Lung (tissue), 10 donors: Measurements from ENCODE around the gene OR2A1. TPM values are rescaled to one million over a fixed set of nuclear protein-coding genes. Genes with fewer than 3 reads are reported as not detected.
"Not testable (repeated sequence)": the region's sequence is repeated elsewhere in the genome, so short reads cannot be mapped to it uniquely, and the experiment has no call there.

Experiments used
- ATAC-seq: fragments of 200-7000 bp; cut with Tn5 transposase; one replicate; pipeline ENCODE4 v1.9.1; 2020; ENCODE audit warnings: moderate number of reproducible peaks; ENCODE audit not compliant: insufficient read depth, low FRiP score
- DNase-seq, 3 donors: peaks; one replicate each; pipeline ENCODE4 v3.0.0-alpha.2; 2013 to 2017
- H3K27ac ChIP-seq, 2 donors: one replicate each; pipeline ENCODE4 v1.5.1; 2013; ENCODE audit warnings: mild to moderate bottlenecking in 2 of 2, moderate library complexity in 2 of 2, control low read depth in 1 of 2, inconsistent platforms in 1 of 2, low read depth in 1 of 2, low read length in 1 of 2
- H3K27me3 ChIP-seq, 3 donors: one replicate each; pipeline ENCODE4 v1.5.1; 2013; ENCODE audit warnings: low read length in 2 of 3; ENCODE audit not compliant: control insufficient read depth in 3 of 3, insufficient read depth in 3 of 3
- H3K36me3 ChIP-seq, 4 donors: one replicate each; pipeline ENCODE4 v1.5.1; 2013; ENCODE audit warnings: low read length in 4 of 4, mild to moderate bottlenecking in 1 of 4, moderate library complexity in 1 of 4; ENCODE audit not compliant: control insufficient read depth in 4 of 4, insufficient read depth in 4 of 4
- H3K4me1 ChIP-seq, 5 donors: one replicate each; pipeline ENCODE4 v1.5.1; 2013; ENCODE audit warnings: low read length in 5 of 5, mild to moderate bottlenecking in 2 of 5, moderate library complexity in 1 of 5; ENCODE audit not compliant: control insufficient read depth in 5 of 5, insufficient read depth in 5 of 5
- H3K4me3 ChIP-seq: one replicate; pipeline ENCODE4 v1.5.1; 2013; ENCODE audit warnings: mild to moderate bottlenecking, control low read depth, moderate library complexity
- H3K9ac ChIP-seq, 2 donors: one replicate each; pipeline ENCODE4 v1.5.1; 2013; ENCODE audit warnings: low read length in 2 of 2, control low read depth in 1 of 2; ENCODE audit not compliant: insufficient read depth in 1 of 2
- H3K9me3 ChIP-seq, 4 donors: one replicate each; pipeline ENCODE4 v1.5.1; 2013; ENCODE audit warnings: low read length in 3 of 4, mild to moderate bottlenecking in 1 of 4, moderate library complexity in 1 of 4; ENCODE audit not compliant: control insufficient read depth in 4 of 4, insufficient read depth in 3 of 4
- WGBS, 2 donors: extraction: QIAGEN DNeasy Blood & Tissue Kit; methylation state at CpG; one replicate each; pipeline ENCODE4 v1.1.7; 2013; 5-methylcytosine and 5-hydroxymethylcytosine counted together
- polyA plus RNA-seq, 2 donors: library from polyadenylated mRNA; stranded (reverse); fragments of 200-250 nt; gene quantifications; one replicate each; pipeline ENCODE4 v1.2.1, GENCODE V29; 2013
- total RNA-seq, 2 donors: library from RNA; depleted of rRNA in 1 of 2; stranded (reverse); fragments of >200 nt in 1 of 2; gene quantifications; one replicate each; pipeline ENCODE4 v1.2.1, GENCODE V29; 2014 to 2021
- donor health status: Bipolar disorder and iron deficiency.
- donor health status: healthy.
- donor health status: DM: yes; HTN: yes; CAD: no.

OR2A1 gene
- total and polyA plus RNA-seq, 4 donors: 0.18 to 0.23 TPM; not detected in 2

DNA sequence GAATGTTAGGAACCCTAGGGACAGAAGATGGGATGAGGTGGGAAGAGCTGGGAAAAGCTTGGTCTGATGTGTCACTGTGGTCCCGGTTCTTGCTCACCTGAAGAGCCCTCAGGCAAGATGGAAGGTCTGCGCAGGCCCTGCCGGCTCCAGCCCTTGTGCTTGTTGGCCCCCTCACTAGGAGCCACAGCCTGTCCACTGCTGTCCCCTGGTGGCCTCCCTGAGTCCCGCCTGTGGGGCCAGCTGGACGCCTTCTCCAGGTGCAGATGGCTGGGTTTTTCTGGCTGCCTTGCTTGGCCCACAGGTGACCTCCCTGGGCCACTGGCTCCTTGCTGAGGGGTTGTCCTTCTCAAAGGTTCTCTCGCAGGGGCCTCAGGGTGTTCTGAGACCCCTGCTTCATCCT is 28.5 kb upstream of the OR2A1 start:
- ATAC-seq, H3K27me3 ChIP-seq, H3K9ac ChIP-seq, H3K4me3 ChIP-seq, H3K27ac ChIP-seq, H3K36me3 ChIP-seq, DNase-seq, H3K9me3 ChIP-seq, H3K4me1 ChIP-seq: not testable (repeated sequence)
- WGBS, 2 donors: no CpG with 5 or more reads among the region's 6 CpGs

DNA sequence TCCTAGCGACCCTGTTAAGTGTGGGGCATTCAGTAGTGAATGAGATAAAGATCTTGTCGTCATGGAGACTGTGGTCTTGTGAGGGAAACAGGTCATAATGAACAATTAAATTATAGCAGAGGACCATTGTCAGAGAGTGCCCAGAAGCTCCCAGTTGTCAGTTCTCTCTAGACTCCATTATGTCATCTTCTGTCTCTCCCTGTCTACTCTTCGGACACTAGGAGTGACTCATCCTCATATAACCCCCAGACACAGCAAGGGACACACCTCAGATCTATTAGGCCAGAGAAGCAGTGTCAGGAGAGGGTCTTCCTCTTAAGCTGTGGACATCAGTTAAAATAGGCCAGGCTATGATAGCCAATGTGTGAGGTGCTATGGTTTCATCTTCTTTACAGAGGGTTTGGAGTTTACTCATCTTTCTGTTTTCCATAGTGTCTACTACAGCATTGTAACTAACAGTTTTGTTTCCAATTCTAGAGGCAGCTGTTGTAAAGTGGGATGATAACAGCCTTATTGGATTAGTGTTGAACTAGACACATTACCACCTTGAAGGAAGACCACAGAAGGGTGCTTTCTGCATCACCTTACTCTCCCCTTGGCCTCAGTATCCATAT is 24.9 kb upstream of the OR2A1 start:
- not testable (repeated sequence) for H3K36me3 ChIP-seq, H3K4me1 ChIP-seq, H3K9me3 ChIP-seq, DNase-seq, H3K27me3 ChIP-seq, H3K4me3 ChIP-seq, ATAC-seq, H3K9ac ChIP-seq, H3K27ac ChIP-seq
- WGBS, 2 donors: no CpG with 5 or more reads among the region's 3 CpGs

DNA sequence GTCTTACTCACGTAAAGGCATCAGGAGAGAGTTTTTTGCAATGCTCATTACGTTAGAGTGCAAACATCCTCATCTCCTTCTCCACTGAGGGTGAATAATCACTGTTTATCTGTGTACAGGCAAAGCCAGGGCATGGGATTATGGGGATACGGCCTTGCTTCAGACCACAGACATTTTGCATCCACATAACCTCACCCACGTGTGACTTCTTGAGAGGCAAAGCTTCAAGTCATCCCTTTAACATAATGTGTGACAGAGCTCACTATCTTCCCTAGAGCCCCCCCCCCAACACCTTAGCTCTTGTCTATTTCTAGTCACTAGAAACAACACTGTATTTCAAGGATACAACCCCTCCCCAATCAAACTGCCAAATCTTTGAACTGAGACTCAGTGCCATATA is 20.6 kb upstream of the OR2A1 start:
- not testable (repeated sequence) for ATAC-seq, DNase-seq, H3K4me1 ChIP-seq, H3K27me3 ChIP-seq, H3K27ac ChIP-seq, H3K36me3 ChIP-seq, H3K9ac ChIP-seq, H3K9me3 ChIP-seq, H3K4me3 ChIP-seq
- WGBS, 2 donors: 23 to 42% methylated on average over 2 of the region's 4 CpGs

DNA sequence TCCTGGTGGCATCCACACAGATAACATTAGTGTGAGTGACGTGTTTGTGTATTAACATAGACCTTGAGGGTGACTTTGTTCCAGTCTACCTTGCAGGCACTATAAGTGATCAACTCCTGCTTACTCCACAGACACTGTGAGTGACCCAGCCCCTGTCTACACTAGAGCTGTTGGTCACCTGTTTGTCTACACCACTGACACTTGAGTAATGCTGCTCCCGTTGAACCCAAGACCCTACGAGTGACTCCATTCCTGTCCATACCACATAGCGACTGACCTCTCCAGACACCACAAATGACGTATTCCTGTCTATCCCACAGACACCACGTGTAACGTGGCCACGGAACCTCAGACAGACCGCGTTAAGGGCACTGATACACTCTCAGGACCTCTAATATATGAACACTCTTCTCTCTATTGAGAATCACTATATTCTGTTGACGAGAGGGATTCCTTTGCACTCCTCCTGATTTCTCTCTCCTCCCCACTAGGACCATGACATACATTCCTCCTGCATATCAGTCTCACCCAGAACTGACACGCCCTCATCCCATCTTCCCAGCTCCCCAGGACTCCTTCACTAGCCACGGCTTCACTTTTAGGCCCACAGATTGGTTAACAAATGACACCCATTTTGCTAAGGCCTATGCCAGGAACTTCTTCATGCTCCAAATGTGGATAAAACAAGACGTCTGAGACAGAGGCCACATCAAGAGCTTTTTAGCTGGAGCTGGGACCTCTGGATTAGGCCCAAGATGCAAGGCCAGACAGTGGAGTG is 19.6 kb upstream of the OR2A1 start:
- H3K4me1 ChIP-seq, H3K4me3 ChIP-seq: not testable (repeated sequence)

DNA sequence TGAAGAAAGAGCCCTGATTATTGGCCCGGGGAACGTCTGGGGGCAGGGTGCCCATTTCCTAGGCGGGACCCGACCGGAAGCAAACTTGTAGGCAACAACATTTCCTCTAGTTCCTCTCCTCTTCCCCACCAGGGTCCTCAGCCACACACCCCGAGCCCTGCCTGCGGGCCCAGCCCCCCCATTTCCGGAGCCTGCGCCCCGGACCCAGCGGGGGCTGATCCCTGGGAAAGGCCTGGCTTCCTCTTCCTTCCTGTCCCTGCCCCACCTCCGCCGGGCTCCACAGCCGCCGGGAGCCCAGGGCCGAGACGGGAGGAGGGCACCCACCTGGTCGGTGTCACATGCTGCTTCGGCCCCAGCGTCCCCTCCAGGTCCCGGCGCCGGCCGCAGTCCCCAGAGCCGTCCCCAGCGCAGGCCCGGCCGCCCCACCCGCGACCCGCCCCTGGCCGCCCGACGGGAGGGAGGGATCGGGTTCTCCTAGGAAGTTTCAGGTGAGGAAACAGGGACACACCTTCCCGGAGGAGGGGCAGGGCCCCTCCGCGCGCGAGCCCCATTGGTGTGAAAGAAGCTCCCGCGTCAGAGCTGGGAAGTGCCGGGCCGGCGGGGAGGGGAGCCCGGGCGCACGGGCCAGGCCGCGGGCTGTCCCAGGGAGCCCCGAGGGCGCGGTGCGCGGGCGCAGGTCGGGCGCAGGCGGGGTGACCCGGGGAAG is 18.3 kb upstream of the OR2A1 start:
- H3K9ac ChIP-seq, H3K27ac ChIP-seq, DNase-seq, H3K4me1 ChIP-seq, H3K4me3 ChIP-seq, H3K9me3 ChIP-seq, H3K27me3 ChIP-seq, H3K36me3 ChIP-seq: not testable (repeated sequence)
- ATAC-seq: peak; percentile 92
- 0% methylated on average over 7 of the region's 60 CpGs; no CpG with 5 or more reads in 1 of the 2 donors for WGBS, 2 donors

More for the DNA sequence above, 19.6 kb upstream of the OR2A1 start:
- not testable (repeated sequence) for H3K36me3 ChIP-seq, ATAC-seq, H3K9ac ChIP-seq, DNase-seq, H3K27me3 ChIP-seq, H3K9me3 ChIP-seq, H3K27ac ChIP-seq
- 95 to 97% methylated on average over 2 to 5 of the region's 14 CpGs for WGBS, 2 donors

DNA sequence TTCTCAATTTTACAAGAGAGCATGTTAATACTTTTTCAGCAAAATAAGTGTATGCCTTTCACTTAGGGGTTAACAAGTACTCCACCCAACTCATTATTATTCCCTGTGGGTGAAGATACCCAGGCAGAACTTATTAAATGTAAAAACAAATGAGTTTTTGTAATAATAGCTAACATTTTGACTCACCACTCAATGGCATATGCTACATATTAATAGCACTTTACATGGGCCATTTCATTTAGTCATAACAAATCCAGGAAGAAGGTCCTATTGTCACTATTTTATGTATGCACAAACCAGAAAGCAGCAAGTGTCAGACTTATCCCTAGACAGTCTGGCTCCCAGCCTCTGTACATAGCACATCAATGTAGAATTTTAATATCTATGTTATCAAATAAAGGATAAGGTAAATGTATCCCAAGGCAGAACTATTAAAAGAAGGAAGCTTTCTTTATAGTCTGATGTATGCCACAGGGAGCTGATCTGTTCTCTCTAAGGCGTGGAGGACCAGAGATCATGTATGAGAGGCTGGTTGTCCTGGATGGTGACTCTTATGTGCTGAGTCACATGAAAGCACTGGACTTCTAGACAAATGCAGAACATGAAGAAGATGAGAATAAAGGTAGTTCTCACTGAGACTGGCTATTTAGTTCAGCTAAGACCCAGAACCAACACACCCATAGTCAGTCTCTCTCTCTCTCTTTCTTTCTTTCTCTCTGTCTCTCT is 9.5 kb upstream of the OR2A1 start:
- not testable (repeated sequence) for ATAC-seq, H3K36me3 ChIP-seq, H3K27ac ChIP-seq, H3K4me3 ChIP-seq, DNase-seq, H3K4me1 ChIP-seq, H3K9me3 ChIP-seq, H3K27me3 ChIP-seq, H3K9ac ChIP-seq
- no CpG with 5 or more reads among the region's 1 CpG for WGBS, 2 donors

DNA sequence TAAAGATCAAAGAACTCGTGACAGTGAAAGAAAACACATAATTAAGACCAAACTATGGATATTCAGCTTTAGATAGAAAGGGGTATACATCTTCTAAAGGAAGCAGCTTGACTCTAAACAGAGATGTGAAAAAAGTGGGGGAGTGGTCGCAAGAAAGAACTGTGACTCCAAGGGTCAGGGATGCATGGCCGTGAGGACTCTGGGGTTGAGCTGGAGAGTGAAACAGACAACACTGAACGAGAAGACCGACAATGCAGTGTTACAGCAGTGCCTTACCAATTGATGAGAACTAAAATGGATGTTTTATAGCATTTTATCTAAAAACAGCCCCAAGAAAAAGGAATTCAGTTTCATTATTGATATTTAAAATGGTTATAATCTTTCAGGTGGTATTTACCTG is 8.6 kb upstream of the OR2A1 start:
- H3K4me1 ChIP-seq, H3K4me3 ChIP-seq, H3K9me3 ChIP-seq, H3K27ac ChIP-seq, H3K9ac ChIP-seq, DNase-seq, ATAC-seq, H3K27me3 ChIP-seq, H3K36me3 ChIP-seq: not testable (repeated sequence)
- WGBS, 2 donors: no CpG with 5 or more reads among the region's 5 CpGs
